Activated CD4-positive, alpha-beta T cell treated with anti-CD3 and anti-CD28 coated beads, Interleukin-2, Interleukin-4, amounts not matched to agents 100 ng/mL and 50 ng/mL, durations not matched to agents 16 hours and 8 hours (primary cell): ENCODE data around the gene TMPRSS9.
"Not testable (repeated sequence)": the region's sequence is repeated elsewhere in the genome, so short reads cannot be mapped to it uniquely, and the experiment has no call there.

Experiments used
- DNase-seq: peaks from one replicate; pipeline ENCODE4 v3.0.0-alpha.2; 2020; ENCODE audit warnings: low spot score

Gene TMPRSS9

DNA sequence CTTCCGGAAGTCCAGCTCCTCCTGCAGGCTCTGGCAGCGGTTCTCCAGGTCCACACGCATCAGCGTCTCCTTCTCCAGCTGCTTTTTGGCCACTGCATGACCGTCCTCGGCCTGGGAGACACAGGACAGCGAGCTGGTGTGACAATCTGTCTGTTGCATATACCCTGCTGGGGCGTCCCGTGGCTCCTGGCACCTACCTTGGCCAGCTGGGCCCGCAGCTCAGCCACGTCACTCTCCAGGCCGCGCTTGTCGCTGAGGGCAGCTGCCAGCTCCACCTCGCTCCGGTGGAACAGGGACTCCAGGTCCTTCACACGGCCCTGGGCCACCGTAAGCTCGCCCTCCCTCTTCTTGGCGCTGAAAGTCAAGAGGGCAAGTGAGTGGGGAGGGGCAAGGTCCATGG, 78.1 kb downstream of the TMPRSS9 start:
- no peak for DNase-seq

GRCh38 chr19:2440515-2440914, 80.5 kb downstream of the TMPRSS9 start:
- no peak for DNase-seq

- no peak for DNase-seq
Measured at GRCh38 chr19:2441096-2441752, 81.2 kb downstream of the TMPRSS9 start.

DNA sequence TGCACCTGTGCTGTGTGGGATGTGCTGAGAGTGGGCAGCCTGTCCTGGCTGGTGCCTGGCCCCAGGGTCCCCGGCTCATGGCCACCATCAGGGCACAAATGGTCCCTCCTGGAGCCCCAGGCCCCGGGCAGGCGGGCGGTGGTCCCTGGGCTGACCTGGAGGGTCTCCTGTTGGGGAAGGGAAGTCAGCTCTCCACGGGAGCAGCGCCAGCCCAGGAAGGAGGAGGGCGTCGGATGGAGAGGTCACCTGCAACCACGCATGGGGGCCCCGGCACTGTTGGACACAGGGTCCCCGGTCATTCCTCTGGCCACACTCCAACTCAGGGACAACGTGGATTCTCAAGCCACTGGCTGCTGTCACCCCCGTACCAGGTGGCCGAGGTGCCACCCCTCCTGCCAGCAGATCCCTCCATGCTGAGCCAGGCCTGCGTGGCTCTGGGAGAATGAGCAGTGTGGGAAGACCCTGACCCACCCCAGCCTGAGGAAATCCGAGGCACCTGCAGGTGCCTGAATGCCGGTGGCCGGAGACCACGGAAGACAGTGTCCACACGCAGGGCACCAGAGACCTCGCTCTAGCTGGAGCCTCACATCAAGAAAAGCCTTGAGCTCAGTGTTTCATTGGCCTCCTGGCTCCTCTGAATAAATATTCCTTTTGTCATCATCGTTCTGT, 83.2 kb downstream of the TMPRSS9 start:
- no peak for DNase-seq

- no peak for DNase-seq
Measured at GRCh38 chr19:2443785-2444182, 83.7 kb downstream of the TMPRSS9 start.

GRCh38 chr19:2444251-2445002, 84.4 kb downstream of the TMPRSS9 start:
- DNase-seq: no peak

- no peak for DNase-seq
Measured at GRCh38 chr19:2446381-2446780, 86.3 kb downstream of the TMPRSS9 start.

- DNase-seq: no peak
Measured at GRCh38 chr19:2449019-2449418, 89.0 kb downstream of the TMPRSS9 start.

GRCh38 chr19:2451138-2451537, 91.1 kb downstream of the TMPRSS9 start:
- DNase-seq: no peak

DNA sequence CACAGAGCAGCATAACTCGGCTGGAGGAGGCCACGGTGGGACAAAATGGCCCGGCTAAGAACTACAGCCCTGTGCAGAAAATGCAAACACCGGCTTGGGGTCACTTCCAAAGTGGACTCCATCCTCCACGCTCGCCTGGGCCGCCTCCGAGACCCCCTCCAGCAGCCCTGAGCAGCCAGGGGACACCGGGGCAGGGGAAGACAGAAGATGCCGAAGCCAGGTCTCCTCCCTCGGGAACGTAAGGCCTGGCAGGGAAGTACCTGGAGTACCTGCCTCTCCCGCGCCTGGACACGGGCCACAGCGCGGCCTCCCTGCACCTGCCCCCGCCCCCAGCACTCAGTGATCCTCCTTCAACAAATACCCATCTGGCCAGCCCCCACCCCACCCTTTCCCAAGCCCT, 91.7 kb downstream of the TMPRSS9 start:
- DNase-seq: no peak

DNA sequence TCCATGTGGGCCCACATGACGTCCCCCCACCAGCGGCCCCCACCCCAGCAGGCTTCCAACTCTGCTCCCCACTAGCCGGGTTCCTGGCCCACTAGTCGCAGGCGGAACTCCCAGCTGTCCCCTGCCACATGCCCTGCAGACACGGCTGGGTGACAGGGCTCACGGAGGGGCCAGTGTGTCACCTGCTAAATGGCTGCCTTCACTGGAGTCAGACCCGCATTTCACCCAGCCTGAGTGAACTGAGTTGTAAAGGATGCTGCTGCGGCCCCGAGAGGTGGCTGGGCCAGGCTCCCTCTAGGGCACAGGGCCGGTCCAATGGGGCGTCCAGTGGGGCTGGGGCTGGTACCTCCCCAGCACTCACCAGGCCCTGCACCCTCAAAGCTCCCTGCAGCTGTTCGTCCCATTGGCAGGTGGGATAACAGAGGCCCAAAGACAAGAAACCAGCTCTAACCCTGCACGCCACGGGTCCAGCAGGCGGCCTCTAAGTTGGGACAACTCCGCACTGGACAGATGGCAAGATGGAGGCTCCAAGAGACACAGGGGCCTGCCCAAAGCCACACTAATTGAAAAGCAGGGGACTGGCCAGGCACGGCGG, 93.5 kb downstream of the TMPRSS9 start:
- DNase-seq: no peak

- no peak for DNase-seq
Measured at GRCh38 chr19:2454199-2454961, 94.3 kb downstream of the TMPRSS9 start.

DNA sequence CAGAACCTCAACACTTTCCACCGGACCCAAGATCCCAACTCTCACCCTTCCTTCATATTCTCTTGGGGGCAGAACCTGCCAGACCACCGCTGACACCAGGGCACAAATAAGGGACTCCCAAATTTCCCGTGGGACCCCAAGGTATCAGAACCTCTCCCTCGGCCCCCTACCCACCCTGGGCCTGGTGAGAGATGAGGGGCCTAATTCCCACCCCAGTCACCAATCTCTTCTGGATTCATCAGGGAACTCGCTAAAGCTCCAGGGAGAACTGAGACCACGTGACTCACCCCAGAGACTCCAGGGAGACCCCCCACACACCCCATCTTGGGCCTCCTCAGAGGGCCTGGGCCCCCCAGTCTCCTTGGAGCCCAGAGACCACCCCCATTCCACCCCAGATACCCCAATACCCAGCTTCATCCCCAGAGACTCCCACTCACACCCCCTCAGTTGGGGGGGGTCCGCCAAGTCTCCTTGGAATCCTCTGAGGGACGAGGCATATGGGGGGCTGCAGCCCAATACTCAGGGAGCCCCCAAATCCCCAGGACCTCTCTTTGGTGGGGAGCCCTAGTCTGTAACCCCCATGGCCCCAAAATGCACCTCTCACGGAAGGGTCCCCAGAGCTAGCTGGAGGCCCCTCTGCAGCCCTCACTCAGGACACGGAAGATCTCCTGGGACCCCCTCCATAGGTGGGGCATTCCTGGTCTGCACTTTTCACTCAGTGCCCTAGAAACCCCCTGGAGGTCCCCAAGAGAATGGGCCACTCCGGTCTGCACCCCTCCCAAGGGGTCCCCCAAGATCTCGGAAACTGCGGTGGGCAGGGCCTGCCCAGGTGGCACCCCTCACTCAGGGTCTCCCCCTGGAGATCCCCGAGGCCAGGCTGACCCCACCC, 95.1 kb downstream of the TMPRSS9 start:
- no peak for DNase-seq

GRCh38 chr19:2455851-2456570, 95.9 kb downstream of the TMPRSS9 start:
- DNase-seq: peak; percentile 38

- DNase-seq: no peak
Measured at GRCh38 chr19:2457394-2458037, 97.5 kb downstream of the TMPRSS9 start.

GRCh38 chr19:2458054-2458453, 98.0 kb downstream of the TMPRSS9 start:
- DNase-seq: no peak

- not testable (repeated sequence) for DNase-seq
Measured at GRCh38 chr19:2458776-2459175, 98.7 kb downstream of the TMPRSS9 start.

DNA sequence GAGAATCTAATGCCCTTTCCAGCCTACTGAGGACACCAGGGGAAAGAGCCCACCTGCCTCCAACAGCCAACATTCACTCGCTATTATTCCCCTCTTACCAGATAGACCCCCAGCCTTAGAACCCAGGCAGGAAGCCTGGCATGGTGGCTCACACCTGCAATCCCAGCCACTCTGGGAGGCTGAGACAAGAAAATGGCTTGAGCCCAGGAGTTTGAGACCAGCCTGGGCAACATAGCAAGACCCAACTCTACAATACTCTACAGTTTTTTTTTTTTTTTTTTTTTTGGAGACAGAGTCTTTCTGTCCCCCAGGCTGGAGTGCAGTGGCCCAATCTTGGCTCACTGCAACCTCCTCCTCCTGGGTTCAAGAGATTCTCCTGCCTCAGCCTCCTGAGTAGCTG, 100.2 kb downstream of the TMPRSS9 start:
- DNase-seq: no peak

DNA sequence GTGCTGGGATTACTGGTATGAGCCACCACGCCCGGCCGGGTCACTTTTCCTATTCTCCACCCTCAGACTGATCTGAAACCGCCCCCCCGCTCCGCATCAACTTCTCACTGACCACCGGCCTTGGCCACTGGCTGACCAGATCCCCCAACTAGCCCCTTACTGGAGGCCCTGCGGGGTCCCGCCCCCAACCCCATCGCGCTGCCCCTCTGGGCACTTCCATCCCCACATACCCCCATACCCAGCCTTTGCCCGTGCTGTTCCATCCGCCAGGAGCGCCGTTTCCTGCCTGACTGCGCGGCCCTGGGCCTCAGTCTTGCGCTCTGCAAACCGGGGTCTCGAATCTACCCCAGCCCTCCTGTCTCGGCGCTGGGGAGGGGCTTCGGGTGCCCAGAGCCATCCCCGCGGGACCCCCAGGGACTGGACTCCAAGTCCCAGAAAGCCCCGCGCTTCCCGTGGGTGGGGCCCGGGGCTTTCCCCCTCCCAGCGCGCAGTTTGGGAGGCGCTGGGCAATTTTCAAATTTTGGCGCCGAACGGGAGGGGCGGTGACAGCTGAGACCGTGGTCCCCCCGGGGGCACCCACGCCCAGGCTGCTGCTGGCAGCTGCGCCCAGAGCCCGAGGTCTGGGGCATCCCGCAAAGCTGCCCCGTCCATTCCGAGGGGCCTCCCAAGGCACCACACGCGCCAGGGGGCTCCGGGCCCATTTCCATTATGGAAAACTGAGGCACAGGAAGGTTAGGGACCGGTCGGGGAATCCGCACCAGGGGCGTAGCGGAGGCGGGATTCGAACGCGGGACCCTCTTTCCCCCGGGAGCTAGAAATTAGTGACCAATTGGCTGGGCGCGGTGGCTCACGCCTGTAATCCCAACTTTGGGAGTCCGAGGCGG, 101.9 kb downstream of the TMPRSS9 start:
- peak; percentile 71 for DNase-seq
